Neuronal stem cell (in vitro differentiated cells): ENCODE measurements around the gene PRKN.
A peak's percentile ranks its signal among the peaks of the same experiment; 100 is the strongest.

Experiments used
- DNase-seq: peaks from one replicate; pipeline ENCODE4 v3.0.0-alpha.2; 2013; ENCODE audit warnings: low spot score
- H2AFZ ChIP-seq: one replicate; pipeline ENCODE4 v1.6.1; 2013; ENCODE audit warnings: mild to moderate bottlenecking, low read length, inconsistent platforms
- H2AK5ac ChIP-seq: 2 replicates; pipeline ENCODE4 v1.6.1; 2013; ENCODE audit warnings: low read depth, mild to moderate bottlenecking, inconsistent platforms, low read length, moderate library complexity, mixed read lengths
- H2BK120ac ChIP-seq: 2 replicates; pipeline ENCODE4 v1.6.1; 2013; ENCODE audit warnings: low read depth, mild to moderate bottlenecking, inconsistent platforms, low read length, moderate library complexity, mixed read lengths
- H2BK12ac ChIP-seq: one replicate; pipeline ENCODE4 v1.6.1; 2013; ENCODE audit warnings: low read length, inconsistent platforms
- H2BK15ac ChIP-seq: 2 replicates; pipeline ENCODE4 v1.6.1; 2013; ENCODE audit warnings: mild to moderate bottlenecking, low read length, inconsistent platforms, mixed read lengths
- H2BK5ac ChIP-seq: one replicate; pipeline ENCODE4 v1.6.1; 2013; ENCODE audit warnings: inconsistent platforms, mild to moderate bottlenecking, low read length, moderate library complexity
- H3K14ac ChIP-seq: one replicate; pipeline ENCODE4 v1.6.1; 2013; ENCODE audit warnings: low read length, inconsistent platforms
- H3K18ac ChIP-seq: 2 replicates; pipeline ENCODE4 v1.6.1; 2013; ENCODE audit warnings: low read length, inconsistent platforms
- H3K23ac ChIP-seq: 2 replicates; pipeline ENCODE4 v1.6.1; 2013; ENCODE audit warnings: low read depth, mild to moderate bottlenecking, mixed read lengths, low read length, inconsistent platforms; ENCODE audit not compliant: poor library complexity
- H3K27ac ChIP-seq: replicated peaks from 3 replicates; pipeline ENCODE4 v1.5.1; 2013; ENCODE audit warnings: low read length, inconsistent platforms
- H3K27me3 ChIP-seq, 3 experiments: 2 replicates each; pipeline ENCODE4 v1.6.1; 2013; ENCODE audit warnings: low read length in 3 of 3, mild to moderate bottlenecking in 2 of 3, inconsistent platforms in 1 of 3, low read depth in 1 of 3, mixed read lengths in 1 of 3, moderate library complexity in 1 of 3; ENCODE audit not compliant: control insufficient read depth in 3 of 3, insufficient read depth in 3 of 3
- H3K36me3 ChIP-seq, 2 donors: replicated peaks in 1 of 2; 2 replicates each; pipeline ENCODE4 v1.6.1; 2013; ENCODE audit warnings: low read length in 2 of 2; ENCODE audit not compliant: control insufficient read depth in 2 of 2, insufficient read depth in 2 of 2
- H3K4ac ChIP-seq: 2 replicates; pipeline ENCODE4 v1.6.1; 2013; ENCODE audit warnings: inconsistent platforms, mild to moderate bottlenecking, low read length, moderate library complexity
- H3K4me1 ChIP-seq, 2 donors: 1 replicate in 1 of 2; 2 replicates in 1 of 2; pipeline ENCODE4 v1.6.1; 2013; ENCODE audit warnings: low read length in 2 of 2, low read depth in 1 of 2; ENCODE audit not compliant: control insufficient read depth in 2 of 2, insufficient read depth in 1 of 2
- H3K4me2 ChIP-seq: one replicate; pipeline ENCODE4 v1.6.1; 2013; ENCODE audit warnings: mild to moderate bottlenecking, low read length, inconsistent platforms; ENCODE audit not compliant: insufficient read depth, poor library complexity, severe bottlenecking
- H3K4me3 ChIP-seq, 2 donors: 2 replicates each; pipeline ENCODE4 v1.5.1; 2013; ENCODE audit warnings: low read length in 2 of 2, mild to moderate bottlenecking in 2 of 2, inconsistent platforms in 1 of 2, moderate library complexity in 1 of 2
- H3K79me1 ChIP-seq: one replicate; pipeline ENCODE4 v1.6.1; 2013; ENCODE audit warnings: low read depth, mild to moderate bottlenecking, inconsistent platforms, low read length, moderate library complexity
- H3K9ac ChIP-seq: one replicate; pipeline ENCODE4 v1.6.1; 2013; ENCODE audit warnings: mild to moderate bottlenecking, low read depth, low read length, inconsistent platforms; ENCODE audit not compliant: poor library complexity
- H3K9me3 ChIP-seq, 2 donors: replicated peaks in 1 of 2; 2 replicates each; pipeline versions ENCODE3 to v1.6.1; 2013; ENCODE audit warnings: low read length in 2 of 2, mild to moderate bottlenecking in 2 of 2, inconsistent platforms in 1 of 2, low read depth in 1 of 2, mixed read lengths in 1 of 2, moderate library complexity in 1 of 2; ENCODE audit not compliant: control insufficient read depth in 2 of 2, insufficient read depth in 1 of 2
- H4K8ac ChIP-seq: one replicate; pipeline ENCODE4 v1.6.1; 2013; ENCODE audit warnings: low read depth, mild to moderate bottlenecking, inconsistent platforms, low read length, moderate library complexity
- H4K91ac ChIP-seq: one replicate; pipeline ENCODE4 v1.6.1; 2013; ENCODE audit warnings: low read length, low read depth, mild to moderate bottlenecking, inconsistent platforms; ENCODE audit not compliant: poor library complexity
- WGBS, 2 donors: extraction: QIAGEN DNeasy Blood & Tissue Kit; methylation state at CpG; one replicate each; pipeline ENCODE4 v1.1.7; 2013; ENCODE audit warnings: missing lambda C conversion rate in 2 of 2, mixed read lengths in 1 of 2; ENCODE audit not compliant: insufficient read length in 2 of 2, insufficient replicate concordance in 1 of 2; ENCODE audit errors: extremely low coverage in 2 of 2; 5-methylcytosine and 5-hydroxymethylcytosine counted together

PRKN gene

DNA sequence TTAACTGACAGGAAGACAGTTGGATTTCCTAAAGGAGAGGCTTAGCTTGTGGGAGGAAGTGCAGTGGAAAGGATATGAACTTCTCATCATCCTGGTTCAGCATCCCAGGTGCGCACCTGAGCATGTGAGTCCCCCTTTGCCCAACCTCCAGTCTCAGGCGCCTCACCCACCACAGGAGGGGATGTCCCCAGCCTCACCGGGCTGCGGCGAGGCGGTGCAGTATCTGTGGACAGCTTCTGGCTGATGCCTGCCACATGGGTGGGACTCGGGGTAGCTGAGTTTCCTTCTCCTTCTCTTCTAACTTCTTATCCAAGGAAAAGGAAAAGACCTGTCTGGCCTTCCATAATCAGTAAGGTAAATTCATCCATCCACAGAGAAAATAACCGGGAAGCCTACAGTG is 914.4 kb downstream of the PRKN start:
- no peak overlapping the region for H3K18ac ChIP-seq
- H2BK12ac ChIP-seq: no peak overlapping the region
- no peak overlapping the region for H2AFZ ChIP-seq
- peak overlapping the region; percentile 60 for H3K14ac ChIP-seq
- H3K79me1 ChIP-seq: no peaks in the 10 kb centered on the region
- H3K4ac ChIP-seq: no peak overlapping the region
- H4K8ac ChIP-seq: no peak overlapping the region
- peak overlapping the region; percentile 10 for H2AK5ac ChIP-seq
- no peak overlapping the region for H2BK15ac ChIP-seq
- H3K9me3 ChIP-seq: no peaks in the 10 kb centered on the region
- H4K91ac ChIP-seq: no peak overlapping the region
- H3K4me3 ChIP-seq: peak overlapping the region in 1 of 2 donors; percentile 27
- H2BK5ac ChIP-seq: no peak overlapping the region
- H2BK120ac ChIP-seq: no peak overlapping the region
- H3K4me2 ChIP-seq: no peak overlapping the region
- no peaks in the 10 kb centered on the region for H3K36me3 ChIP-seq
- H3K4me1 ChIP-seq: no peaks in the 10 kb centered on the region
- WGBS, 2 donors: no CpG with 5 or more reads among the region's 8 CpGs
- no peak overlapping the region for H3K9ac ChIP-seq
- no peak overlapping the region for H3K27ac ChIP-seq
- DNase-seq: no peak
- H3K27me3 ChIP-seq: no peaks in the 10 kb centered on the region
- no peak overlapping the region for H3K23ac ChIP-seq

DNA sequence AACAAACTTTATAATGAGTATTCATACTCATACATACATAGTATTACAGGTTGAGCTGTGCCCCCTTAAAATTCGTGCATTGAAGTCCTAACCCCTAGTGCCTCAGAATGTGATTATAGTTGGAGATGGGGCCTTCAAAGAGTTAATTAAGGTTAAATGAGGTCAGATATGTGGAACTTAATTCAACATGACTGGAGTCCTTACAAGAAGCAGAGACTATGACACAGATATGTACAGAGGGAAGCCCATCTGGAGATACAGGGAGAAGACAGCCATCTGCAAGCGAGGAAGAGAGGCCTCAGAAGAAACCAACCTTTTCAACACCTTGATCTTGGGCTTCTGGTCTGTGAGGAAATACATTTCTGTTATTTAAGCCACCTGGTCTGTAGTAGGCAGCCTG is 917.6 kb downstream of the PRKN start:
- Histone ChIP-seq H3K4me2 (no peak overlapping the region), H2BK12ac (no peak overlapping the region), H3K27me3 (no peaks in the 10 kb centered on the region), H2BK15ac (no peak overlapping the region), H4K8ac (no peak overlapping the region), H3K23ac (no peak overlapping the region), H2AFZ (no peak overlapping the region), H3K4ac (no peak overlapping the region), H3K9me3 (no peaks in the 10 kb centered on the region), H3K14ac (no peak overlapping the region), H3K4me3 (no peak overlapping the region), H3K36me3 (no peaks in the 10 kb centered on the region), H4K91ac (no peak overlapping the region), H3K18ac (no peak overlapping the region), H3K4me1 (no peaks in the 10 kb centered on the region), H3K9ac (no peak overlapping the region), H3K27ac (no peak overlapping the region), H3K79me1 (no peaks in the 10 kb centered on the region), H2BK120ac (no peak overlapping the region), H2BK5ac (no peak overlapping the region), H2AK5ac (no peak overlapping the region)
- no peak for DNase-seq
- no CpG with 5 or more reads among the region's 2 CpGs for WGBS, 2 donors

DNA sequence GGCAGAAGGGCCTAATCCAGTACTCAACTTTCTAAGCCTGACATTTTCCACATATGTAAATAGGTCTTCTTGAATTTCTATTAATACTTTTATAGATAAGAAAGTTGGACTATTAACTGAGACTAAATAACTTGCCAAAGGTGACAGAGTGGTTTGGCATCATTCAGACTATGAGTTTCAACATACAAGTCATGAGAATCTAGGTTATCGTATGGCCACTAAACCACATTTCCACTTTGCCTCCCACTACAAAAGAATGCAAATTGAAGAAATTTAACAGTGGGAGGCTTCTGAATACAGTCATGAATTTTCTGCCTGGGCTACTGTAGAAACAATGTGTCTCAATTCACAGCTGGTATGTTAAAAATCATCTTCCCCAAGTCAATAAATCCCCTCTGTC is 922.7 kb downstream of the PRKN start:
- Histone ChIP-seq H3K79me1 (no peaks in the 10 kb centered on the region), H3K14ac (no peak overlapping the region), H3K9ac (no peak overlapping the region), H3K4me3 (no peak overlapping the region), H3K27ac (no peak overlapping the region), H3K4me1 (peaks cover 0 to 2% of the 10 kb centered on the region in 2 donors), H3K23ac (no peak overlapping the region), H3K18ac (no peak overlapping the region), H3K9me3 (no peaks in the 10 kb centered on the region), H4K91ac (no peak overlapping the region), H3K36me3 (no peaks in the 10 kb centered on the region), H2AK5ac (no peak overlapping the region), H3K4me2 (no peak overlapping the region), H3K4ac (no peak overlapping the region), H3K27me3 (no peaks in the 10 kb centered on the region), H2AFZ (no peak overlapping the region), H4K8ac (no peak overlapping the region), H2BK15ac (no peak overlapping the region), H2BK5ac (no peak overlapping the region), H2BK120ac (no peak overlapping the region), H2BK12ac (no peak overlapping the region)
- DNase-seq: no peak
- no CpG with 5 or more reads among the region's 1 CpG for WGBS, 2 donors

GRCh38 chr6:161803131-161803530 is 924.4 kb downstream of the PRKN start:
- H2BK15ac ChIP-seq: no peak overlapping the region
- H4K91ac ChIP-seq: no peak overlapping the region
- no peak for DNase-seq
- no peak overlapping the region for H2BK120ac ChIP-seq
- no peak overlapping the region for H3K23ac ChIP-seq
- no peaks in the 10 kb centered on the region for H3K9me3 ChIP-seq
- H3K4ac ChIP-seq: no peak overlapping the region
- no peak overlapping the region for H2AK5ac ChIP-seq
- no peak overlapping the region for H2BK5ac ChIP-seq
- H3K14ac ChIP-seq: no peak overlapping the region
- peaks cover 0 to 2% of the 10 kb centered on the region in 2 donors for H3K4me1 ChIP-seq
- WGBS, 2 donors: no CpG with 5 or more reads among the region's 3 CpGs
- no peak overlapping the region for H3K4me2 ChIP-seq
- peak overlapping the region; percentile 46 for H3K18ac ChIP-seq
- H3K27me3 ChIP-seq: no peaks in the 10 kb centered on the region
- no peak overlapping the region for H2BK12ac ChIP-seq
- no peak overlapping the region for H3K27ac ChIP-seq
- H3K4me3 ChIP-seq: no peak overlapping the region
- no peaks in the 10 kb centered on the region for H3K36me3 ChIP-seq
- no peak overlapping the region for H2AFZ ChIP-seq
- H3K79me1 ChIP-seq: no peaks in the 10 kb centered on the region
- H3K9ac ChIP-seq: no peak overlapping the region
- no peak overlapping the region for H4K8ac ChIP-seq
